ENCODE measurements around the gene CD69. TPM values are rescaled to one million over a fixed set of nuclear protein-coding genes. Genes with fewer than 3 reads are reported as not detected.

Gene CD69
- total and polyA plus RNA-seq, 2 donors (not counting 1 experiment from before 2014, with no cell fraction given), result 45.1 to 997 TPM

DNA sequence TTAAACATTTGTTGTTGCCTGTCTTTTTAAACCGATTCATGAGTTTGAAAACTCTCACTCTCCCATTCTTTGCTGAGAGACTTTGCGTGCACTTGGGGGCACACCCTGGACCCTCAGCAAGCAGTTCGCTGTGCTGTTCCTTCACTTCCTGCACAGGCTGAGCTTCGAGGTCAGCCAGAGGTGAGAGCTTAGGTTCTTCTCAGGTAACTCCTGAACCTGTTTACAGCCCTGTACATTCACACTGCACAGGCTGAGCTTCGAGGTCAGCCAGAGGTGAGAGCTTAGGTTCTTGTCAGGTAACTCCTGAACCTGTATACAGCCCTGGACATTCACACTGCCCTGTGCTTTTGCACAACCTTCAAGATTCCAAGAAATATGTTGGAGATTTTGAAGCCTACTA is 18.0 kb downstream of the CD69 start:
- Mint-ChIP-seq H3K9me3 (ENCODE audit: insufficient read depth) (no peaks in the 10 kb centered on the region), H3K27ac (peak overlapping the region; percentile 79), H3K27me3 (no peaks in the 10 kb centered on the region), H3K4me1 (peaks cover 48% of the 10 kb centered on the region), H3K4me3 (peak overlapping the region; percentile 61)
- Histone ChIP-seq H3K4me2 (replicated peaks; ENCODE audit: low read depth, low read length, poor library complexity, severe bottlenecking) (peak overlapping the region; percentile 57), H3K9ac (ENCODE audit: low read length) (peak overlapping the region; percentile 16), H2AFZ (ENCODE audit: insufficient read depth, low read depth, low read length, poor library complexity, severe bottlenecking) (peak overlapping the region; percentile 22), H3K27me3 (replicated peaks in 1 of 4; ENCODE audit: control extremely low read depth in 1 of 4, control insufficient read depth in 3 of 4, insufficient read depth in 4 of 4, low read length in 3 of 4) (no peaks in the 10 kb centered on the region), H3K36me3 (replicated peaks in 1 of 2; ENCODE audit: control extremely low read depth in 1 of 2, control insufficient read depth in 1 of 2, extremely low read depth in 1 of 2, insufficient read depth in 2 of 2, low read length in 1 of 2) (no peaks in the 10 kb centered on the region), H3K4me3 (ENCODE audit: control extremely low read depth in 1 of 5, extremely low read depth in 1 of 5, insufficient read depth in 1 of 5, low read depth in 2 of 5, low read length in 4 of 5) (peak overlapping the region in 1 of 5 experiments; percentile 29), H4K20me1 (ENCODE audit: control insufficient read depth, insufficient read depth, low read length, poor library complexity, severe bottlenecking) (no peaks in the 10 kb centered on the region), H3K27ac (ENCODE audit: low read length in 2 of 2) (peak overlapping the region; percentile 36 to 66), H3K4me1 (ENCODE audit: control insufficient read depth in 2 of 2, insufficient read depth in 2 of 2, low read length in 2 of 2) (peaks cover 48 to 55% of the 10 kb centered on the region in 2 donors), H3K9me3 (ENCODE audit: control extremely low read depth in 1 of 3, control insufficient read depth in 2 of 3, insufficient read depth in 1 of 3, low read length in 2 of 3) (peaks cover 0 to 9% (median 0%) of the 10 kb centered on the region in 3 donors), H3K79me2 (ENCODE audit: control insufficient read depth, insufficient read depth, low read length) (peaks cover 38% of the 10 kb centered on the region)
- no peak for ATAC-seq (ENCODE audit: low read depth)
- TF ChIP-seq EZH2 (IDR thresholded peaks at IDR 0.05; ENCODE audit: borderline replicate concordance, insufficient read depth, low read depth, low read length, poor library complexity, severe bottlenecking), result no peak
- TF ChIP-seq, protein P1, sequence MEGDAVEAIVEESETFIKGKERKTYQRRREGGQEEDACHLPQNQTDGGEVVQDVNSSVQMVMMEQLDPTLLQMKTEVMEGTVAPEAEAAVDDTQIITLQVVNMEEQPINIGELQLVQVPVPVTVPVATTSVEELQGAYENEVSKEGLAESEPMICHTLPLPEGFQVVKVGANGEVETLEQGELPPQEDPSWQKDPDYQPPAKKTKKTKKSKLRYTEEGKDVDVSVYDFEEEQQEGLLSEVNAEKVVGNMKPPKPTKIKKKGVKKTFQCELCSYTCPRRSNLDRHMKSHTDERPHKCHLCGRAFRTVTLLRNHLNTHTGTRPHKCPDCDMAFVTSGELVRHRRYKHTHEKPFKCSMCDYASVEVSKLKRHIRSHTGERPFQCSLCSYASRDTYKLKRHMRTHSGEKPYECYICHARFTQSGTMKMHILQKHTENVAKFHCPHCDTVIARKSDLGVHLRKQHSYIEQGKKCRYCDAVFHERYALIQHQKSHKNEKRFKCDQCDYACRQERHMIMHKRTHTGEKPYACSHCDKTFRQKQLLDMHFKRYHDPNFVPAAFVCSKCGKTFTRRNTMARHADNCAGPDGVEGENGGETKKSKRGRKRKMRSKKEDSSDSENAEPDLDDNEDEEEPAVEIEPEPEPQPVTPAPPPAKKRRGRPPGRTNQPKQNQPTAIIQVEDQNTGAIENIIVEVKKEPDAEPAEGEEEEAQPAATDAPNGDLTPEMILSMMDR (IDR thresholded peaks at IDR 0.05), result no peak
- no peak for DNase-seq
- ChIA-PET CTCF (interaction anchor here (0.7 to 21.1 kb wide), 33 partner anchors 9 to 398 kb away, joined by 3 to 629 read pairs (median 7); partner anchors contain the start of genes CD69, CLEC2D and CLECL1), POLR2A (interaction anchor here (0.7 to 1.6 kb wide), 10 partner anchors 21 to 206 kb away, joined by 3 to 5 read pairs (median 4); no protein-coding TSS in a partner anchor)
- WGBS (ENCODE audit: insufficient coverage), result 44% methylated on average over 4 of the region's 5 CpGs
- intact Hi-C loops (cut with micrococcal nuclease), result no loop called here

DNA sequence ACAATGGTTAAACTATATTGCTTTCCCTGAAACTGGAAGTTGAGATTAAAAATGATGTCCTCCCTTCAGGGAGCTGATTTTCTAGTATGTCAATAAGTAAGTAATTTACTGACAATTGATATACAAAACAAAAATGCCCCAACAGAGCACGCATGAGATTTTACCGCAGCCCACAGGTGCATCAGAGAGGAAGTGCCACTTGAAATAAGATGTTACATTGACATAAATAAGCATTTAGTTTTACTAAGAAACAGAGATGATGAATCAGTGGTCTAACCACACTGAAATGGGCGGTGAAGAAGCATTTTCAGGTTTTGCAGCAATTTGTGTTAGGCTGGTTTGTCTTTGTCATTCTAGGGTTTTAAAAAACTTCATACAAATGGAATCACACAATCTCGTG is 19.0 kb downstream of the CD69 start:
- no peak overlapping the region for H2AFZ ChIP-seq (ENCODE audit: insufficient read depth, low read depth, low read length, poor library complexity, severe bottlenecking)
- H4K20me1 ChIP-seq (ENCODE audit: control insufficient read depth, insufficient read depth, low read length, poor library complexity, severe bottlenecking), result no peaks in the 10 kb centered on the region
- ChIA-PET POLR2A (interaction anchor here (0.6 to 1.6 kb wide), 7 partner anchors 8 to 103 kb away, joined by 3 to 5 read pairs (median 3); no protein-coding TSS in a partner anchor), CTCF (interaction anchor here (0.9 to 21.1 kb wide), 19 partner anchors 9 to 108 kb away, joined by 3 to 629 read pairs (median 11); partner anchors contain the start of genes CD69, CLEC2D and CLECL1)
- peaks cover 55 to 64% of the 10 kb centered on the region in 2 donors for H3K4me1 ChIP-seq (ENCODE audit: control insufficient read depth in 2 of 2, insufficient read depth in 2 of 2, low read length in 2 of 2)
- Mint-ChIP-seq H3K4me3 (peak overlapping the region; percentile 81), H3K9me3 (ENCODE audit: insufficient read depth) (no peaks in the 10 kb centered on the region), H3K27ac (peak overlapping the region; percentile 91), H3K27me3 (no peaks in the 10 kb centered on the region), H3K4me1 (peaks cover 56% of the 10 kb centered on the region)
- ATAC-seq (ENCODE audit: low read depth) (peak; percentile 67), DNase-seq (peak; percentile 86)
- peak overlapping the region; percentile 36 to 66 for H3K27ac ChIP-seq (ENCODE audit: low read length in 2 of 2)
- no peaks in the 10 kb centered on the region for H3K27me3 ChIP-seq (replicated peaks in 1 of 4; ENCODE audit: control extremely low read depth in 1 of 4, control insufficient read depth in 3 of 4, insufficient read depth in 4 of 4, low read length in 3 of 4)
- peaks cover 29% of the 10 kb centered on the region for H3K79me2 ChIP-seq (ENCODE audit: control insufficient read depth, insufficient read depth, low read length)
- peaks cover 0 to 9% (median 0%) of the 10 kb centered on the region in 3 donors for H3K9me3 ChIP-seq (ENCODE audit: control extremely low read depth in 1 of 3, control insufficient read depth in 2 of 3, insufficient read depth in 1 of 3, low read length in 2 of 3)
- intact Hi-C loops (cut with micrococcal nuclease), result no loop called here
- no CpG with 5 or more reads among the region's 4 CpGs for WGBS (ENCODE audit: insufficient coverage)
- peak overlapping the region in 1 of 5 experiments; percentile 29 for H3K4me3 ChIP-seq (ENCODE audit: control extremely low read depth in 1 of 5, extremely low read depth in 1 of 5, insufficient read depth in 1 of 5, low read depth in 2 of 5, low read length in 4 of 5)
- TF ChIP-seq EZH2 (IDR thresholded peaks at IDR 0.05; ENCODE audit: borderline replicate concordance, insufficient read depth, low read depth, low read length, poor library complexity, severe bottlenecking), result no peak
- H3K4me2 ChIP-seq (replicated peaks; ENCODE audit: low read depth, low read length, poor library complexity, severe bottlenecking), result peak overlapping the region; percentile 57
- no peaks in the 10 kb centered on the region for H3K36me3 ChIP-seq (replicated peaks in 1 of 2; ENCODE audit: control extremely low read depth in 1 of 2, control insufficient read depth in 1 of 2, extremely low read depth in 1 of 2, insufficient read depth in 2 of 2, low read length in 1 of 2)
- peak overlapping the region; percentile 17 for H3K9ac ChIP-seq (ENCODE audit: low read length)
